ENCODE measurements around the gene SGCD.

DNA sequence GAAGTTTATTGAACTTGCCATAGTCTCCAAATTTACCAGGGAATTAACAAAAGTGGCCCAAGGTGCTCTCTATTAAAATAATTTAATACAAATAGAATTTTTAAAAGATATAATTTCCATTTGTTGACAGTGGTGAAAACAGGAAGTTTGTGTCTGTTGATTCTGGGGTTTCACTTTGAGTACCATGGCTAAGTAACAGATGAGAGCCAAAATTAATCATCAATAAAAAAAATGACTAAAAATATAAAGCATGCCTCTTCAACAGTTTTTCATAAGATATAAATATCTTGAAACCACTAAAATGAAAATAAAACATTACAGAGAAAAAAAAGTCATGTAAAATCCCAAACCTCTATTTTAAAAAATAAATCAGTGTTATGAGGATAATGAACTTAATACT is 49.8 kb downstream of the SGCD start:
- TF ChIP-seq, protein P1, sequence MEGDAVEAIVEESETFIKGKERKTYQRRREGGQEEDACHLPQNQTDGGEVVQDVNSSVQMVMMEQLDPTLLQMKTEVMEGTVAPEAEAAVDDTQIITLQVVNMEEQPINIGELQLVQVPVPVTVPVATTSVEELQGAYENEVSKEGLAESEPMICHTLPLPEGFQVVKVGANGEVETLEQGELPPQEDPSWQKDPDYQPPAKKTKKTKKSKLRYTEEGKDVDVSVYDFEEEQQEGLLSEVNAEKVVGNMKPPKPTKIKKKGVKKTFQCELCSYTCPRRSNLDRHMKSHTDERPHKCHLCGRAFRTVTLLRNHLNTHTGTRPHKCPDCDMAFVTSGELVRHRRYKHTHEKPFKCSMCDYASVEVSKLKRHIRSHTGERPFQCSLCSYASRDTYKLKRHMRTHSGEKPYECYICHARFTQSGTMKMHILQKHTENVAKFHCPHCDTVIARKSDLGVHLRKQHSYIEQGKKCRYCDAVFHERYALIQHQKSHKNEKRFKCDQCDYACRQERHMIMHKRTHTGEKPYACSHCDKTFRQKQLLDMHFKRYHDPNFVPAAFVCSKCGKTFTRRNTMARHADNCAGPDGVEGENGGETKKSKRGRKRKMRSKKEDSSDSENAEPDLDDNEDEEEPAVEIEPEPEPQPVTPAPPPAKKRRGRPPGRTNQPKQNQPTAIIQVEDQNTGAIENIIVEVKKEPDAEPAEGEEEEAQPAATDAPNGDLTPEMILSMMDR (IDR thresholded peaks at IDR 0.05; ENCODE audit: low read depth, low read length): no peak
- TF ChIP-seq EZH2phosphoT487 (IDR thresholded peaks at IDR 0.05; ENCODE audit: low read depth): no peak
